HCT116 (cell line): ENCODE data around the gene TES. TPM values are rescaled to one million over a fixed set of nuclear protein-coding genes. Genes with fewer than 3 reads are reported as not detected.
A peak's percentile ranks its signal among the peaks of the same experiment; 100 is the strongest.

Experiments used
- ATAC-seq: fragments of 200-7000 bp; cut with Tn5 transposase; 2 replicates; pipeline ENCODE4 v1.9.1; 2020; ENCODE audit warnings: mild to moderate bottlenecking, moderate library complexity
- BruUV-seq: library from RNA; stranded (reverse); fragments of 400-500 nt; replicated peaks from 2 replicates; lab custom pipeline; 2021; lab: Mats Ljungman, UMichigan
- CTCF ChIA-PET: fragments of 300-600 bp; sonication (Branson Sonifier 250); formaldehyde crosslinking; loops from one replicate; lab custom pipeline; 2021; ENCODE audit warnings: antibody characterized with exemption; lab: Charles Lee
- POLR2A ChIA-PET: fragments of 300-600, 350-600 bp; sonication (Branson Sonifier 250); formaldehyde crosslinking; loops from one replicate; lab custom pipeline; 2021; ENCODE audit warnings: antibody characterized with exemption; lab: Charles Lee
- RAD21 ChIA-PET, 2 experiments: fragments of 300-600 bp; sonication (Branson Sonifier 250); formaldehyde crosslinking; loops; one replicate each; lab custom pipeline; 2023; ENCODE audit warnings: low total read pairs in 2 of 2; ENCODE audit not compliant: uncharacterized antibody in 2 of 2, unreplicated experiment in 2 of 2, low non-redundant PET in 1 of 2; lab: Charles Lee
- DNase-seq: peaks from one replicate; pipeline ENCODE4 v3.0.0-alpha.2; 2010; ENCODE audit warnings: low read depth, low spot score
- H2AFZ ChIP-seq: fragments of 200-600 bp; shearing (Covaris generic), sonication (generic); 2 replicates; pipeline ENCODE4 v1.6.1; 2017; ENCODE audit warnings: low read depth, mixed run types, mixed read lengths, antibody characterized with exemption, low read length; ENCODE audit not compliant: poor library complexity, severe bottlenecking
- H3K27ac ChIP-seq: 2 replicates; pipeline ENCODE4 v1.5.1; 2012; ENCODE audit warnings: low read depth, low read length
- H3K27me3 ChIP-seq: fragments of 200-600 bp; sonication (generic); 2 replicates; pipeline ENCODE4 v1.6.1; 2016; ENCODE audit warnings: mixed run types, low read length, mixed read lengths; ENCODE audit not compliant: insufficient read depth
- H3K36me3 ChIP-seq, 2 experiments: fragments of 200-500 bp in 1 of 2; fragments of 200-600 bp in 1 of 2; sonication (Bioruptor generic) in 1 of 2; sonication (generic) in 1 of 2; 2 replicates each; pipeline versions ENCODE4 v1.5.1 to v1.6.1; 2014 to 2016; ENCODE audit warnings: low read length in 2 of 2, inconsistent platforms in 1 of 2, mixed read lengths in 1 of 2, mixed run types in 1 of 2; ENCODE audit not compliant: insufficient read depth in 2 of 2, control insufficient read depth in 1 of 2
- H3K4me1 ChIP-seq, 2 experiments: fragments of 200-600 bp in 1 of 2; sonication (generic) in 1 of 2; 2 replicates each; pipeline versions ENCODE4 v1.5.1 to v1.6.1; 2012 to 2017; ENCODE audit warnings: low read length in 2 of 2, inconsistent platforms in 1 of 2, mild to moderate bottlenecking in 1 of 2, mixed read lengths in 1 of 2, mixed run types in 1 of 2, moderate library complexity in 1 of 2; ENCODE audit not compliant: insufficient read depth in 2 of 2, control insufficient read depth in 1 of 2
- H3K4me2 ChIP-seq: fragments of 200-600 bp; sonication (generic); 2 replicates; pipeline ENCODE4 v1.6.1; 2017; ENCODE audit warnings: mixed run types, low read length, mixed read lengths
- H3K4me3 ChIP-seq, 2 experiments: fragments of 200-600 bp in 1 of 2; sonication (generic) in 1 of 2; replicated peaks in 1 of 2; 2 replicates each; pipeline ENCODE4 v1.5.1; 2011 to 2016; ENCODE audit warnings: low read length in 2 of 2, control low read depth in 1 of 2, low read depth in 1 of 2, mild to moderate bottlenecking in 1 of 2, mixed read lengths in 1 of 2, mixed run types in 1 of 2
- H3K79me2 ChIP-seq: fragments of 200-600 bp; sonication (generic); 2 replicates; pipeline ENCODE4 v1.6.1; 2017; ENCODE audit warnings: mild to moderate bottlenecking, mixed run types, low read length, moderate library complexity, mixed read lengths; ENCODE audit not compliant: insufficient read depth
- H3K9ac ChIP-seq: fragments of 200-600 bp; sonication (generic); 2 replicates; pipeline ENCODE4 v1.6.1; 2016; ENCODE audit warnings: low read length, mixed read lengths
- H3K9me2 ChIP-seq: fragments of 200-600 bp; sonication (generic), shearing (Covaris generic); 2 replicates; pipeline ENCODE4 v1.6.1; 2017; ENCODE audit warnings: mixed run types, mild to moderate bottlenecking, moderate library complexity; ENCODE audit not compliant: insufficient read depth
- H3K9me3 ChIP-seq, 2 experiments: fragments of 200-500 bp in 1 of 2; fragments of 200-600 bp in 1 of 2; sonication (Bioruptor generic) in 1 of 2; sonication (generic) in 1 of 2; 2 replicates each; pipeline ENCODE4 v1.6.1; 2014 to 2017; ENCODE audit warnings: low read length in 2 of 2, mixed read lengths in 2 of 2, inconsistent platforms in 1 of 2, low read depth in 1 of 2, mild to moderate bottlenecking in 1 of 2, mixed run types in 1 of 2, moderate library complexity in 1 of 2; ENCODE audit not compliant: control insufficient read depth in 1 of 2, insufficient read depth in 1 of 2
- H4K20me1 ChIP-seq: fragments of 200-600 bp; sonication (generic), shearing (Covaris generic); 2 replicates; pipeline ENCODE4 v1.6.1; 2017; ENCODE audit warnings: mixed run types, mild to moderate bottlenecking, moderate library complexity; ENCODE audit not compliant: insufficient read depth
- CBX3 ChIP-seq: IDR thresholded peaks from 2 replicates; pipeline ENCODE4 v1.6.1; 2012; ENCODE audit warnings: low read depth
- CEBPB ChIP-seq: IDR thresholded peaks from 2 replicates; pipeline ENCODE4 v1.6.1; 2012; ENCODE audit warnings: low read depth
- EGR1 ChIP-seq: IDR thresholded peaks from 2 replicates; pipeline ENCODE4 v1.6.1; 2012; ENCODE audit warnings: low read depth
- ELF1 ChIP-seq: IDR thresholded peaks from 2 replicates; pipeline ENCODE4 v1.6.1; 2012; ENCODE audit warnings: low read depth, borderline replicate concordance
- EZH2 ChIP-seq: fragments of 200-600 bp; sonication (generic); IDR thresholded peaks from 2 replicates; pipeline ENCODE4 v1.6.1; 2017; ENCODE audit warnings: antibody characterized with exemption, mixed run types
- EZH2phosphoT487 ChIP-seq: fragments of 200-600 bp; IDR thresholded peaks from 2 replicates; pipeline ENCODE4 v1.6.1; 2018; ENCODE audit warnings: antibody characterized with exemption, borderline replicate concordance
- FOSL1 ChIP-seq: IDR thresholded peaks from 2 replicates; pipeline ENCODE4 v1.6.1; 2012; ENCODE audit warnings: low read depth
- JUND ChIP-seq: IDR thresholded peaks from 2 replicates; pipeline ENCODE4 v1.6.1; 2012
- POLR2A ChIP-seq: IDR thresholded peaks from 2 replicates; pipeline ENCODE4 v1.7.0; 2011; ENCODE audit warnings: borderline replicate concordance; ENCODE audit not compliant: insufficient read depth, insufficient read length; ENCODE audit errors: extremely low read depth
- POLR2AphosphoS5 ChIP-seq: IDR thresholded peaks from 2 replicates; pipeline ENCODE4 v1.6.1; 2011; ENCODE audit warnings: mild to moderate bottlenecking, low read depth, low read length, moderate library complexity
- RAD21 ChIP-seq: IDR thresholded peaks from 2 replicates; pipeline ENCODE4 v1.6.1; 2012; ENCODE audit warnings: low read depth, mild to moderate bottlenecking
- SP1 ChIP-seq: IDR thresholded peaks from 2 replicates; pipeline ENCODE4 v1.6.1; 2012; ENCODE audit warnings: low read depth
- SRF ChIP-seq: IDR thresholded peaks from 2 replicates; pipeline ENCODE4 v1.6.1; 2012; ENCODE audit warnings: low read depth
- ZNF274 ChIP-seq: fragments of 200-500 bp; sonication (Bioruptor generic); IDR thresholded peaks from 2 replicates; pipeline ENCODE4 v1.6.1; 2014; ENCODE audit warnings: mild to moderate bottlenecking, low read depth, low read length, inconsistent platforms
- intact Hi-C: fragments of 100-400 bp; cut with micrococcal nuclease; formaldehyde crosslinking; loops from 2 replicates; pipeline ENCODE4 v1.10.0; 2022
- total RNA-seq: library from RNA; stranded (reverse); gene quantifications from one replicate; pipeline ENCODE4 v1.2.1, GENCODE V29; 2021; ENCODE audit not compliant: unreplicated experiment
- TF ChIP-seq, protein P1 (sequence below): IDR thresholded peaks from 2 replicates; pipeline ENCODE4 v1.6.1; 2011; ENCODE audit warnings: mild to moderate bottlenecking, low read length, moderate library complexity; ENCODE audit not compliant: insufficient replicate concordance; ENCODE audit errors: extremely low read depth
- TF ChIP-seq, protein P2 (sequence below): IDR thresholded peaks from 2 replicates; pipeline ENCODE4 v1.6.1; 2012
- TF ChIP-seq, protein P3 (sequence below), 3 experiments: fragments of 200-600 bp in 1 of 3; sonication (generic) in 1 of 3; IDR thresholded peaks in 2 of 3; conservative IDR thresholded peaks in 1 of 3; 2 replicates each; pipeline ENCODE4 v1.5.1; 2012 to 2017; ENCODE audit warnings: low read depth in 2 of 3, low read length in 2 of 3, antibody characterized with exemption in 1 of 3, borderline replicate concordance in 1 of 3, control low read depth in 1 of 3, mild to moderate bottlenecking in 1 of 3, mixed read lengths in 1 of 3, mixed run types in 1 of 3, moderate library complexity in 1 of 3; ENCODE audit not compliant: insufficient read depth in 1 of 3
- TF ChIP-seq, protein P4 (sequence below): IDR thresholded peaks from 2 replicates; pipeline ENCODE4 v1.6.1; 2012

TES gene
- total RNA-seq, 1 experiment from 2014 or later = 129 TPM

DNA sequence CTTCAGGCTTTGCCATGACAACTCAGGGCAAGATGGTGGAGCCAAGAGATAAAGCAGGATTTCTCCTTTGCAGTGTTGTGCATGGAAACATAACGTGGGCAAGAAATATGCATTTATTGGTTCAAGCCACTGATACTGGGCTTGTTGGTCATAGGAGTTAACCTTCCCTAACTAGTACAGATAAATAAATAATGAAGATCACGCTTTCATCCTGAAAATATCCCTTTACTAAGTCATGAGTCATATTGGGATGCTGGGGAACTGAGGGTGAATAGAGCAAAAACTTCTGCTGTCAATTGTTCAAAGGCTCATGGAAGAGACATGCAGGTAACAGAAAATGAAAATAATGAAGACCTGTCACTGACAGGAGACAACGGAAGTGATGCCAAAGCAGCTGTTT, 55.5 kb downstream of the TES start:
- BruUV-seq = no TSS peak
- ATAC-seq (peak; percentile 19; the same call in 1 of the 2 replicates), DNase-seq (no peak)
- Histone ChIP-seq H3K4me2 (peak overlapping the region; percentile 18), H3K9me2 (no peaks in the 10 kb centered on the region), H2AFZ (no peak overlapping the region), H3K36me3 (no peaks in the 10 kb centered on the region), H3K79me2 (no peaks in the 10 kb centered on the region), H3K4me3 (no peak overlapping the region), H3K4me1 (peaks cover 24 to 72% of the 10 kb centered on the region in 2 experiments), H3K27ac (no peak overlapping the region), H3K27me3 (no peaks in the 10 kb centered on the region), H3K9me3 (no peaks in the 10 kb centered on the region), H3K9ac (no peak overlapping the region)
- ChIA-PET POLR2A (no interaction called here), CTCF (interaction anchor here (1.5 kb wide), 1 partner anchor 323 kb away, joined by 4 read pairs; no protein-coding TSS in a partner anchor), RAD21 (no interaction called here)
- intact Hi-C loops = no loop called here
- TF ChIP-seq JUND (0 out of 2 replicates have a peak, but pooled peaks have one; percentile 21), SP1 (peak; percentile 18; the same call in 1 of the 2 replicates), ELF1 (no peak), FOSL1 (peak; percentile 28; the same call in 1 of the 2 replicates)
- TF ChIP-seq, all 23 proteins: peak for 3
- no peaks in the 10 kb centered on the region for H4K20me1 ChIP-seq

DNA sequence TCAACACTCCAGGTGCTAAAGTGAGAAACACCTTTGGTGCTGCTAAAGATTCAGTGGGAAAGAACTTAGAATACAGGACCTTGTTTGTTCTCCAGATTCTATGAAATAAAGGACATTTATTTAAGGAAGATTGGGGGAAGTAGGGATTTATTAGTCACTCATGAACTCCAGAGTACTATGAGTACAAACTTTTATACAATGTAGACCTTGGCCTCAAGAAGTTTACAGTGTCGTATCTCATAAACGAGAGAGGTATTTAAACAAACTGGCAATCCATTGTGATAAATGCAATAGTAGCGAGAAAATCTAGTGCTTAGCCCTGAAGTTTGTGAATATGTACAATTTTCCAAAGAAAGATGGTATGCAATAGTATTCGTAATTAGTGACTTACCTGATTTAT, 59.1 kb downstream of the TES start:
- Histone ChIP-seq H3K9me2 (no peaks in the 10 kb centered on the region), H3K27me3 (no peaks in the 10 kb centered on the region), H3K9me3 (no peaks in the 10 kb centered on the region), H3K4me3 (no peak overlapping the region), H3K27ac (no peak overlapping the region), H2AFZ (no peak overlapping the region), H3K79me2 (no peaks in the 10 kb centered on the region), H3K36me3 (no peaks in the 10 kb centered on the region), H3K4me1 (peaks cover 35 to 84% of the 10 kb centered on the region in 2 experiments), H4K20me1 (no peaks in the 10 kb centered on the region), H3K9ac (no peak overlapping the region), H3K4me2 (no peak overlapping the region)
- POLR2A ChIA-PET = no interaction called here
- DNase-seq (no peak), ATAC-seq (no peak)
- RAD21 ChIA-PET = no interaction called here
- intact Hi-C loops = no loop called here
- CTCF ChIA-PET = no interaction called here
- no TSS peak for BruUV-seq
- no peak for TF ChIP-seq FOSL1
- TF ChIP-seq, protein P1, sequence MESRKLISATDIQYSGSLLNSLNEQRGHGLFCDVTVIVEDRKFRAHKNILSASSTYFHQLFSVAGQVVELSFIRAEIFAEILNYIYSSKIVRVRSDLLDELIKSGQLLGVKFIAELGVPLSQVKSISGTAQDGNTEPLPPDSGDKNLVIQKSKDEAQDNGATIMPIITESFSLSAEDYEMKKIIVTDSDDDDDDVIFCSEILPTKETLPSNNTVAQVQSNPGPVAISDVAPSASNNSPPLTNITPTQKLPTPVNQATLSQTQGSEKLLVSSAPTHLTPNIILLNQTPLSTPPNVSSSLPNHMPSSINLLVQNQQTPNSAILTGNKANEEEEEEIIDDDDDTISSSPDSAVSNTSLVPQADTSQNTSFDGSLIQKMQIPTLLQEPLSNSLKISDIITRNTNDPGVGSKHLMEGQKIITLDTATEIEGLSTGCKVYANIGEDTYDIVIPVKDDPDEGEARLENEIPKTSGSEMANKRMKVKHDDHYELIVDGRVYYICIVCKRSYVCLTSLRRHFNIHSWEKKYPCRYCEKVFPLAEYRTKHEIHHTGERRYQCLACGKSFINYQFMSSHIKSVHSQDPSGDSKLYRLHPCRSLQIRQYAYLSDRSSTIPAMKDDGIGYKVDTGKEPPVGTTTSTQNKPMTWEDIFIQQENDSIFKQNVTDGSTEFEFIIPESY = no peak
- no peak for TF ChIP-seq JUND
- TF ChIP-seq, protein P2, sequence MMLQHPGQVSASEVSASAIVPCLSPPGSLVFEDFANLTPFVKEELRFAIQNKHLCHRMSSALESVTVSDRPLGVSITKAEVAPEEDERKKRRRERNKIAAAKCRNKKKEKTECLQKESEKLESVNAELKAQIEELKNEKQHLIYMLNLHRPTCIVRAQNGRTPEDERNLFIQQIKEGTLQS = no peak
- TF ChIP-seq POLR2AphosphoS5 = no peak
- TF ChIP-seq, protein P3, sequence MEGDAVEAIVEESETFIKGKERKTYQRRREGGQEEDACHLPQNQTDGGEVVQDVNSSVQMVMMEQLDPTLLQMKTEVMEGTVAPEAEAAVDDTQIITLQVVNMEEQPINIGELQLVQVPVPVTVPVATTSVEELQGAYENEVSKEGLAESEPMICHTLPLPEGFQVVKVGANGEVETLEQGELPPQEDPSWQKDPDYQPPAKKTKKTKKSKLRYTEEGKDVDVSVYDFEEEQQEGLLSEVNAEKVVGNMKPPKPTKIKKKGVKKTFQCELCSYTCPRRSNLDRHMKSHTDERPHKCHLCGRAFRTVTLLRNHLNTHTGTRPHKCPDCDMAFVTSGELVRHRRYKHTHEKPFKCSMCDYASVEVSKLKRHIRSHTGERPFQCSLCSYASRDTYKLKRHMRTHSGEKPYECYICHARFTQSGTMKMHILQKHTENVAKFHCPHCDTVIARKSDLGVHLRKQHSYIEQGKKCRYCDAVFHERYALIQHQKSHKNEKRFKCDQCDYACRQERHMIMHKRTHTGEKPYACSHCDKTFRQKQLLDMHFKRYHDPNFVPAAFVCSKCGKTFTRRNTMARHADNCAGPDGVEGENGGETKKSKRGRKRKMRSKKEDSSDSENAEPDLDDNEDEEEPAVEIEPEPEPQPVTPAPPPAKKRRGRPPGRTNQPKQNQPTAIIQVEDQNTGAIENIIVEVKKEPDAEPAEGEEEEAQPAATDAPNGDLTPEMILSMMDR (IDR thresholded peaks at IDR 0.05 in 2 of 3, conservative IDR thresholded peaks at IDR 0.05 in 1 of 3; ENCODE audit: borderline replicate concordance in 1 of 3, insufficient read depth in 1 of 3, low read depth in 2 of 3, low read length in 2 of 3) = no peak
- no peak for TF ChIP-seq EGR1
- TF ChIP-seq, protein P4, sequence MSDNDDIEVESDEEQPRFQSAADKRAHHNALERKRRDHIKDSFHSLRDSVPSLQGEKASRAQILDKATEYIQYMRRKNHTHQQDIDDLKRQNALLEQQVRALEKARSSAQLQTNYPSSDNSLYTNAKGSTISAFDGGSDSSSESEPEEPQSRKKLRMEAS = no peak
- TF ChIP-seq SP1 = no peak
- no peak for TF ChIP-seq CBX3
- no peak for TF ChIP-seq CEBPB
- TF ChIP-seq EZH2 = no peak
- no peak for TF ChIP-seq POLR2A
- no peak for TF ChIP-seq RAD21
- no peak for TF ChIP-seq ZNF274
- TF ChIP-seq ELF1 = no peak
- no peak for TF ChIP-seq SRF
- TF ChIP-seq EZH2phosphoT487 = no peak
